OCI-LY3 (cell line): Measurements from ENCODE around the gene CFAP57.

Source experiments
- H2AFZ ChIP-seq: fragments of 200-600, 300-600 bp; shearing (Covaris generic); 2 replicates; pipeline ENCODE4 v1.6.0; 2014; ENCODE audit warnings: antibody characterized with exemption, low read depth, low read length
- H3K27ac ChIP-seq: fragments of 200-600, 300-600 bp; sonication (generic); 2 replicates; pipeline ENCODE4 v1.5.1; 2014; ENCODE audit warnings: mild to moderate bottlenecking, low read length, moderate library complexity, mixed read lengths
- H3K27me3 ChIP-seq: fragments of 200-600, 300-600 bp; sonication (generic); 2 replicates; pipeline ENCODE4 v1.6.1; 2014; ENCODE audit warnings: low read depth, low read length, mixed read lengths
- H3K36me3 ChIP-seq: fragments of 200-600, 300-600 bp; sonication (generic); replicated peaks from 2 replicates; pipeline ENCODE3; 2014; ENCODE audit warnings: low read depth, low read length, mixed read lengths
- H3K4me1 ChIP-seq: fragments of 300-600, 200-600 bp; sonication (generic); 2 replicates; pipeline ENCODE4 v1.6.1; 2014; ENCODE audit warnings: low read length, mixed read lengths
- H3K4me2 ChIP-seq: fragments of 200-600, 300-600 bp; sonication (generic); 2 replicates; pipeline ENCODE4 v1.6.1; 2014; ENCODE audit warnings: low read length, mixed read lengths
- H3K4me3 ChIP-seq: fragments of 300-600, 200-600 bp; sonication (generic); 2 replicates; pipeline ENCODE4 v1.5.1; 2014; ENCODE audit warnings: antibody characterized with exemption, mild to moderate bottlenecking, low read length, moderate library complexity
- H3K79me2 ChIP-seq: fragments of 300-600, 200-600 bp; shearing (Covaris generic); 2 replicates; pipeline ENCODE4 v1.6.1; 2014; ENCODE audit warnings: mild to moderate bottlenecking, low read length, mixed read lengths
- H3K9ac ChIP-seq: fragments of 300-600, 200-600 bp; shearing (Covaris generic); 2 replicates; pipeline ENCODE4 v1.6.0; 2014; ENCODE audit warnings: mild to moderate bottlenecking, low read length, moderate library complexity
- H3K9me3 ChIP-seq: fragments of 200-600, 300-600 bp; shearing (Covaris generic); 2 replicates; pipeline ENCODE4 v1.6.1; 2014; ENCODE audit warnings: low read length, mixed read lengths; ENCODE audit not compliant: insufficient read depth
- H4K20me1 ChIP-seq: fragments of 200-600, 300-600 bp; sonication (generic); 2 replicates; pipeline ENCODE4 v1.6.1; 2016; ENCODE audit warnings: low read length, mixed read lengths; ENCODE audit not compliant: insufficient read depth
- CTCF ChIP-seq: fragments of 200-600, 300-600 bp; sonication (generic); IDR thresholded peaks from 2 replicates; pipeline ENCODE4 v1.5.1; 2014; ENCODE audit warnings: antibody characterized with exemption, low read length, low read depth
- EZH2phosphoT487 ChIP-seq: fragments of 200-600 bp; shearing (Covaris generic); IDR thresholded peaks from 2 replicates; pipeline ENCODE4 v1.6.1; 2018; ENCODE audit warnings: antibody characterized with exemption, mixed run types, low read depth

CFAP57 gene

GRCh38 chr1:43292216-43292615 lies 120.1 kb downstream of the CFAP57 start:
- H3K4me2 ChIP-seq, result no peak overlapping the region
- H3K79me2 ChIP-seq, result no peaks in the 10 kb centered on the region
- no peak for TF ChIP-seq EZH2phosphoT487
- TF ChIP-seq CTCF, result no peak
- H3K4me3 ChIP-seq, result no peak overlapping the region
- H3K9ac ChIP-seq, result no peak overlapping the region
- no peaks in the 10 kb centered on the region for H4K20me1 ChIP-seq
- no peak overlapping the region for H2AFZ ChIP-seq
- no peak overlapping the region for H3K27ac ChIP-seq
- peaks cover 12% of the 10 kb centered on the region for H3K27me3 ChIP-seq
- H3K9me3 ChIP-seq, result no peaks in the 10 kb centered on the region
- no peaks in the 10 kb centered on the region for H3K36me3 ChIP-seq
- H3K4me1 ChIP-seq, result 0 out of 2 replicates have a peak, but pooled peaks cover 2% of the 10 kb centered on the region

GRCh38 chr1:43292679-43293078 lies 120.5 kb downstream of the CFAP57 start:
- TF ChIP-seq CTCF (no peak), EZH2phosphoT487 (no peak)
- peaks cover 9% of the 10 kb centered on the region for H3K27me3 ChIP-seq
- H3K4me1 ChIP-seq, result 0 out of 2 replicates have a peak, but pooled peaks cover 2% of the 10 kb centered on the region
- H3K4me3 ChIP-seq, result no peak overlapping the region
- no peak overlapping the region for H3K27ac ChIP-seq
- no peak overlapping the region for H3K9ac ChIP-seq
- no peaks in the 10 kb centered on the region for H3K36me3 ChIP-seq
- no peaks in the 10 kb centered on the region for H4K20me1 ChIP-seq
- no peak overlapping the region for H2AFZ ChIP-seq
- H3K79me2 ChIP-seq, result no peaks in the 10 kb centered on the region
- no peak overlapping the region for H3K4me2 ChIP-seq
- H3K9me3 ChIP-seq, result no peaks in the 10 kb centered on the region

- H3K4me3 ChIP-seq, result no peak overlapping the region
- H4K20me1 ChIP-seq, result no peaks in the 10 kb centered on the region
- no peak overlapping the region for H3K9ac ChIP-seq
- no peak overlapping the region for H3K4me2 ChIP-seq
- peaks cover 4% of the 10 kb centered on the region for H3K27me3 ChIP-seq
- H3K79me2 ChIP-seq, result no peaks in the 10 kb centered on the region
- no peak overlapping the region for H3K27ac ChIP-seq
- 0 out of 2 replicates have a peak, but pooled peaks cover 2% of the 10 kb centered on the region for H3K4me1 ChIP-seq
- H3K36me3 ChIP-seq, result no peaks in the 10 kb centered on the region
- H3K9me3 ChIP-seq, result no peaks in the 10 kb centered on the region
- no peak overlapping the region for H2AFZ ChIP-seq
- TF ChIP-seq CTCF (no peak), EZH2phosphoT487 (no peak)
Observed at GRCh38 chr1:43293176-43293575, 121.0 kb downstream of the CFAP57 start.

- Histone ChIP-seq H3K4me1 (0 out of 2 replicates have a peak, but pooled peaks cover 2% of the 10 kb centered on the region), H3K4me3 (no peak overlapping the region), H3K36me3 (no peaks in the 10 kb centered on the region), H3K4me2 (no peak overlapping the region), H3K79me2 (no peaks in the 10 kb centered on the region), H3K9ac (no peak overlapping the region), H4K20me1 (no peaks in the 10 kb centered on the region), H3K9me3 (no peaks in the 10 kb centered on the region), H3K27me3 (no peaks in the 10 kb centered on the region; the same call in 1 of the 2 replicates), H3K27ac (no peak overlapping the region), H2AFZ (no peak overlapping the region)
- TF ChIP-seq EZH2phosphoT487 (no peak), CTCF (no peak)
Observed at GRCh38 chr1:43293896-43294760, 122.0 kb downstream of the CFAP57 start.
